Measurements from ENCODE around the gene PLP2. TPM values are rescaled to one million over a fixed set of nuclear protein-coding genes. Genes with fewer than 3 reads are reported as not detected.

Gene PLP2
- total and polyA plus RNA-seq, 2 donors (not counting 1 experiment from before 2014, with no cell fraction given): 23.3 to 212 TPM

- no peaks in the 10 kb centered on the region for H3K36me3 ChIP-seq (ENCODE audit: control insufficient read depth, insufficient read depth, low read length)
- H3K79me2 ChIP-seq (ENCODE audit: control insufficient read depth, insufficient read depth, low read length): no peaks in the 10 kb centered on the region
- H3K4me1 ChIP-seq (ENCODE audit: control insufficient read depth, extremely low read depth, insufficient read depth, low read length): peaks cover 2% of the 10 kb centered on the region
- no peak overlapping the region for H3K9ac ChIP-seq (ENCODE audit: insufficient read depth, low read length)
- no peaks in the 10 kb centered on the region for H4K20me1 ChIP-seq (ENCODE audit: control insufficient read depth, extremely low read depth, insufficient read depth, low read length)
- H3K4me2 ChIP-seq (ENCODE audit: extremely low read depth, insufficient read depth, low read length): no peak overlapping the region
- no peak overlapping the region for H3K27ac ChIP-seq (ENCODE audit: insufficient read depth, low read length)
- TF ChIP-seq CTCF (conservative IDR thresholded peaks at IDR 0.05 in 1 of 2, IDR thresholded peaks at IDR 0.05 in 1 of 2; ENCODE audit: low read depth in 1 of 2, low read length in 2 of 2) (no peak), EZH2 (IDR thresholded peaks at IDR 0.05; ENCODE audit: low read length, missing control alignments) (no peak)
- H3K27me3 ChIP-seq (ENCODE audit: control insufficient read depth, insufficient read depth, low read length): no peaks in the 10 kb centered on the region
- no peaks in the 10 kb centered on the region for H3K9me3 ChIP-seq (ENCODE audit: control insufficient read depth, insufficient read depth, low read depth, low read length)
- no peak overlapping the region for H2AFZ ChIP-seq (ENCODE audit: low read length)
- H3K4me3 ChIP-seq (replicated peaks in 1 of 4; ENCODE audit: control extremely low read depth in 1 of 4, insufficient read depth in 1 of 4, low read depth in 3 of 4, low read length in 4 of 4): no peak overlapping the region
- no peak for DNase-seq (ENCODE audit: low read depth in 2 of 2)
These were observed 16.9 kb downstream of the PLP2 start for GRCh38 chrX:49188468-49189076.

GRCh38 chrX:49189606-49190005 is 17.9 kb downstream of the PLP2 start:
- no peaks in the 10 kb centered on the region for H3K9me3 ChIP-seq (ENCODE audit: control insufficient read depth, insufficient read depth, low read depth, low read length)
- H4K20me1 ChIP-seq (ENCODE audit: control insufficient read depth, extremely low read depth, insufficient read depth, low read length): no peaks in the 10 kb centered on the region
- no peak for TF ChIP-seq EZH2 (IDR thresholded peaks at IDR 0.05; ENCODE audit: low read length, missing control alignments)
- no peak overlapping the region for H3K27ac ChIP-seq (ENCODE audit: insufficient read depth, low read length)
- DNase-seq (ENCODE audit: low read depth in 2 of 2): no peak
- no peaks in the 10 kb centered on the region for H3K27me3 ChIP-seq (ENCODE audit: control insufficient read depth, insufficient read depth, low read length)
- no peaks in the 10 kb centered on the region for H3K79me2 ChIP-seq (ENCODE audit: control insufficient read depth, insufficient read depth, low read length)
- H3K9ac ChIP-seq (ENCODE audit: insufficient read depth, low read length): no peak overlapping the region
- no peaks in the 10 kb centered on the region for H3K4me1 ChIP-seq (ENCODE audit: control insufficient read depth, extremely low read depth, insufficient read depth, low read length)
- H2AFZ ChIP-seq (ENCODE audit: low read length): no peak overlapping the region
- no peaks in the 10 kb centered on the region for H3K36me3 ChIP-seq (ENCODE audit: control insufficient read depth, insufficient read depth, low read length)
- H3K4me3 ChIP-seq (replicated peaks in 1 of 4; ENCODE audit: control extremely low read depth in 1 of 4, insufficient read depth in 1 of 4, low read depth in 3 of 4, low read length in 4 of 4): peak overlapping the region in 1 of 4 experiments; percentile 4
- H3K4me2 ChIP-seq (ENCODE audit: extremely low read depth, insufficient read depth, low read length): no peak overlapping the region

- no peak overlapping the region for H3K4me2 ChIP-seq (ENCODE audit: extremely low read depth, insufficient read depth, low read length)
- H3K27ac ChIP-seq (ENCODE audit: insufficient read depth, low read length): peak overlapping the region; percentile 43
- no peak overlapping the region for H2AFZ ChIP-seq (ENCODE audit: low read length)
- peak overlapping the region; percentile 50 for H3K9ac ChIP-seq (ENCODE audit: insufficient read depth, low read length)
- H4K20me1 ChIP-seq (ENCODE audit: control insufficient read depth, extremely low read depth, insufficient read depth, low read length): no peaks in the 10 kb centered on the region
- DNase-seq (ENCODE audit: low read depth in 2 of 2): peak; percentile 100
- H3K4me3 ChIP-seq (replicated peaks in 1 of 4; ENCODE audit: control extremely low read depth in 1 of 4, insufficient read depth in 1 of 4, low read depth in 3 of 4, low read length in 4 of 4): peak overlapping the region; percentile 28 to 73 (median 63)
- H3K27me3 ChIP-seq (ENCODE audit: control insufficient read depth, insufficient read depth, low read length): no peaks in the 10 kb centered on the region
- no peaks in the 10 kb centered on the region for H3K9me3 ChIP-seq (ENCODE audit: control insufficient read depth, insufficient read depth, low read depth, low read length)
- no peaks in the 10 kb centered on the region for H3K79me2 ChIP-seq (ENCODE audit: control insufficient read depth, insufficient read depth, low read length)
- TF ChIP-seq EZH2 (IDR thresholded peaks at IDR 0.05; ENCODE audit: low read length, missing control alignments) (no peak), CTCF (conservative IDR thresholded peaks at IDR 0.05 in 1 of 2, IDR thresholded peaks at IDR 0.05 in 1 of 2; ENCODE audit: low read depth in 1 of 2, low read length in 2 of 2) (no peak)
- no peaks in the 10 kb centered on the region for H3K36me3 ChIP-seq (ENCODE audit: control insufficient read depth, insufficient read depth, low read length)
- H3K4me1 ChIP-seq (ENCODE audit: control insufficient read depth, extremely low read depth, insufficient read depth, low read length): no peaks in the 10 kb centered on the region
These were observed 19.3 kb downstream of the PLP2 start for GRCh38 chrX:49190821-49191573.
